ENCODE results near the gene GAS7.

Gene GAS7

GRCh38 chr17:10053782-10054540 is 144.4 kb downstream of the GAS7 start:
- TF ChIP-seq GABPA (IDR thresholded peaks at IDR 0.05; ENCODE audit: low read depth): no peak
- TF ChIP-seq SPI1 (IDR thresholded peaks at IDR 0.05; ENCODE audit: borderline replicate concordance, low read depth): no peak
- TF ChIP-seq REST (IDR thresholded peaks at IDR 0.05; ENCODE audit: insufficient replicate concordance, low read depth): no peak
- no peak for TF ChIP-seq POLR2AphosphoS5 (IDR thresholded peaks at IDR 0.05; ENCODE audit: low read depth)
- TF ChIP-seq CTCF (IDR thresholded peaks at IDR 0.05; ENCODE audit: insufficient read depth, low read length): no peak

GRCh38 chr17:10052106-10052813 is 146.1 kb downstream of the GAS7 start:
- TF ChIP-seq CTCF (IDR thresholded peaks at IDR 0.05; ENCODE audit: insufficient read depth, low read length) (no peak), GABPA (IDR thresholded peaks at IDR 0.05; ENCODE audit: low read depth) (no peak), REST (IDR thresholded peaks at IDR 0.05; ENCODE audit: insufficient replicate concordance, low read depth) (no peak), POLR2AphosphoS5 (IDR thresholded peaks at IDR 0.05; ENCODE audit: low read depth) (no peak), SPI1 (IDR thresholded peaks at IDR 0.05; ENCODE audit: borderline replicate concordance, low read depth) (no peak)
- no peak for DNase-seq (ENCODE audit: low read depth in 1 of 2, low spot score in 1 of 2)
- Histone ChIP-seq H3K27ac (replicated peaks) (no peak overlapping the region), H3K27me3 (ENCODE audit: insufficient read depth, poor library complexity, severe bottlenecking) (no peaks in the 10 kb centered on the region), H3K4me3 (replicated peaks; ENCODE audit: insufficient read depth, low read length) (no peak overlapping the region)

More at GRCh38 chr17:10053782-10054540, 144.4 kb downstream of the GAS7 start:
- Histone ChIP-seq H3K4me3 (replicated peaks; ENCODE audit: insufficient read depth, low read length) (no peak overlapping the region), H3K27ac (replicated peaks) (no peak overlapping the region), H3K27me3 (ENCODE audit: insufficient read depth, poor library complexity, severe bottlenecking) (no peaks in the 10 kb centered on the region)
- no peak for DNase-seq (ENCODE audit: low read depth in 1 of 2, low spot score in 1 of 2)

- no peak for DNase-seq (ENCODE audit: low read depth in 1 of 2, low spot score in 1 of 2)
- H3K27me3 ChIP-seq (ENCODE audit: insufficient read depth, poor library complexity, severe bottlenecking): no peaks in the 10 kb centered on the region
- TF ChIP-seq CTCF (IDR thresholded peaks at IDR 0.05; ENCODE audit: insufficient read depth, low read length) (no peak), REST (IDR thresholded peaks at IDR 0.05; ENCODE audit: insufficient replicate concordance, low read depth) (no peak), GABPA (IDR thresholded peaks at IDR 0.05; ENCODE audit: low read depth) (no peak), SPI1 (IDR thresholded peaks at IDR 0.05; ENCODE audit: borderline replicate concordance, low read depth) (no peak), POLR2AphosphoS5 (IDR thresholded peaks at IDR 0.05; ENCODE audit: low read depth) (no peak)
- H3K4me3 ChIP-seq (replicated peaks; ENCODE audit: insufficient read depth, low read length): no peak overlapping the region
- H3K27ac ChIP-seq (replicated peaks): peak overlapping the region; percentile 49
Observed at GRCh38 chr17:10051112-10051511, 147.3 kb downstream of the GAS7 start.
